ENCODE measurements around the gene COX5A.
"Not testable (repeated sequence)": the region's sequence is repeated elsewhere in the genome, so short reads cannot be mapped to it uniquely, and the experiment has no call there.

Gene COX5A

GRCh38 chr15:74955017-74955416 is 17.1 kb upstream of the COX5A start:
- DNase-seq = no peak

GRCh38 chr15:74954515-74954914 is 16.6 kb upstream of the COX5A start:
- DNase-seq = no peak

- peak; percentile 51 for DNase-seq
Observed at GRCh38 chr15:74951006-74951405, 13.1 kb upstream of the COX5A start.

- peak; percentile 77 for DNase-seq
Observed at GRCh38 chr15:74950078-74950908, 12.4 kb upstream of the COX5A start.

GRCh38 chr15:74937272-74937589 is 642 bp downstream of the COX5A start:
- DNase-seq = peak; percentile 72

GRCh38 chr15:74935193-74935592 is 2.7 kb downstream of the COX5A start:
- not testable (repeated sequence) for DNase-seq

GRCh38 chr15:74933573-74933972 is 4.3 kb downstream of the COX5A start:
- DNase-seq = no peak

- DNase-seq = no peak
Observed at GRCh38 chr15:74928771-74929198, 9.1 kb downstream of the COX5A start.

GRCh38 chr15:74924525-74924924 is 13.3 kb downstream of the COX5A start:
- no peak for DNase-seq

GRCh38 chr15:74920456-74920855 is 17.4 kb downstream of the COX5A start:
- DNase-seq = no peak

GRCh38 chr15:74917676-74918075 is 20.2 kb downstream of the COX5A start:
- no peak for DNase-seq

- DNase-seq = not testable (repeated sequence)
Observed at GRCh38 chr15:74913799-74914198, 24.1 kb downstream of the COX5A start.

GRCh38 chr15:74913041-74913440 is 24.8 kb downstream of the COX5A start:
- DNase-seq = no peak

- no peak for DNase-seq
Observed at GRCh38 chr15:74908635-74909034, 29.2 kb downstream of the COX5A start.

- DNase-seq = peak; percentile 37
Observed at GRCh38 chr15:74907163-74907870, 30.6 kb downstream of the COX5A start.

GRCh38 chr15:74906450-74907162 is 31.3 kb downstream of the COX5A start, which contains the start of gene FAM219B:
Gene FAM219B, minus strand, starts transcription at chr15:74906851. Its CDS starts 51 bp downstream, at chr15:74906800.
- DNase-seq = peak; percentile 90

- DNase-seq = peak; percentile 57
Observed at GRCh38 chr15:74906067-74906449, 31.8 kb downstream of the COX5A start.

GRCh38 chr15:74904190-74904805 is 33.6 kb downstream of the COX5A start:
- no peak for DNase-seq

- no peak for DNase-seq
Observed at GRCh38 chr15:74903676-74904075, 34.2 kb downstream of the COX5A start.

- no peak for DNase-seq
Observed at GRCh38 chr15:74902295-74903075, 35.4 kb downstream of the COX5A start.

- DNase-seq = peak; percentile 55
Observed at GRCh38 chr15:74901612-74902063, 36.2 kb downstream of the COX5A start.

GRCh38 chr15:74897300-74897701 is 40.6 kb downstream of the COX5A start:
- no peak for DNase-seq

Measured in DMS53 (cell line).